SH-SY5Y (cell line): Measurements from ENCODE around the gene ITGAL.

Source experiments
- GATA2 ChIP-seq: IDR thresholded peaks from 2 replicates; pipeline ENCODE4 v1.6.1; 2011; ENCODE audit warnings: mild to moderate bottlenecking, low read depth, low read length
- GATA3 ChIP-seq: IDR thresholded peaks from 2 replicates; pipeline ENCODE4 v1.6.1; 2011; ENCODE audit warnings: low read depth, mild to moderate bottlenecking, low read length, moderate library complexity

GRCh38 chr16:30494709-30495108, 22.2 kb downstream of the ITGAL start:
- TF ChIP-seq GATA3 (no peak), GATA2 (no peak)
